GM10248 (cell line): ENCODE measurements around the gene TRPT1.

ENCODE experiments used
- CTCF ChIA-PET: fragments of 300-600 bp; sonication (Branson Sonifier 250); formaldehyde crosslinking; extraction: SDS; loops from one replicate; lab custom pipeline; 2021; ENCODE audit warnings: antibody characterized with exemption; lab: Yijun Ruan, JAX
- POLR2A ChIA-PET: fragments of 350-650 bp; sonication (Branson Sonifier 250); formaldehyde crosslinking; extraction: SDS; loops from one replicate; lab custom pipeline; 2020; ENCODE audit warnings: antibody characterized with exemption; lab: Yijun Ruan, JAX
- DNase-seq: peaks from one replicate; pipeline ENCODE4 v3.0.0; 2012; ENCODE audit errors: extremely low spot score
- TF ChIP-seq, protein P1 (sequence below): IDR thresholded peaks from 2 replicates; pipeline ENCODE4 v1.5.1; 2012; ENCODE audit warnings: mild to moderate bottlenecking, low read depth; ENCODE audit errors: extremely low read depth, missing control alignments, control extremely low read depth

The TRPT1 gene

GRCh38 chr11:64267207-64267945 lies 41.4 kb upstream of the TRPT1 start:
- POLR2A ChIA-PET, result interaction anchor here (0.6 to 1.0 kb wide), 4 partner anchors 11 to 520 kb away, joined by 3 to 6 read pairs (median 5); no protein-coding TSS in a partner anchor
- DNase-seq, result no peak
- CTCF ChIA-PET, result interaction anchor here (1.2 to 15.3 kb wide), 5 partner anchors 17 to 62 kb away, joined by 3 to 164 read pairs (median 23); partner anchors contain the start of genes CATSPERZ, ESRRA, FERMT3 and PLCB3
- TF ChIP-seq, protein P1, sequence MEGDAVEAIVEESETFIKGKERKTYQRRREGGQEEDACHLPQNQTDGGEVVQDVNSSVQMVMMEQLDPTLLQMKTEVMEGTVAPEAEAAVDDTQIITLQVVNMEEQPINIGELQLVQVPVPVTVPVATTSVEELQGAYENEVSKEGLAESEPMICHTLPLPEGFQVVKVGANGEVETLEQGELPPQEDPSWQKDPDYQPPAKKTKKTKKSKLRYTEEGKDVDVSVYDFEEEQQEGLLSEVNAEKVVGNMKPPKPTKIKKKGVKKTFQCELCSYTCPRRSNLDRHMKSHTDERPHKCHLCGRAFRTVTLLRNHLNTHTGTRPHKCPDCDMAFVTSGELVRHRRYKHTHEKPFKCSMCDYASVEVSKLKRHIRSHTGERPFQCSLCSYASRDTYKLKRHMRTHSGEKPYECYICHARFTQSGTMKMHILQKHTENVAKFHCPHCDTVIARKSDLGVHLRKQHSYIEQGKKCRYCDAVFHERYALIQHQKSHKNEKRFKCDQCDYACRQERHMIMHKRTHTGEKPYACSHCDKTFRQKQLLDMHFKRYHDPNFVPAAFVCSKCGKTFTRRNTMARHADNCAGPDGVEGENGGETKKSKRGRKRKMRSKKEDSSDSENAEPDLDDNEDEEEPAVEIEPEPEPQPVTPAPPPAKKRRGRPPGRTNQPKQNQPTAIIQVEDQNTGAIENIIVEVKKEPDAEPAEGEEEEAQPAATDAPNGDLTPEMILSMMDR, result no peak

GRCh38 chr11:64266339-64266738 lies 40.4 kb upstream of the TRPT1 start:
- TF ChIP-seq, protein P1, result no peak
- CTCF ChIA-PET, result interaction anchor here (1.3 to 15.3 kb wide), 3 partner anchors 16 to 37 kb away, joined by 3 to 164 read pairs (median 134); partner anchors contain the start of genes CATSPERZ, ESRRA and PLCB3
- DNase-seq, result no peak
- POLR2A ChIA-PET, result no interaction called here

- ChIA-PET CTCF (interaction anchor here (1.3 to 14.6 kb wide), 3 partner anchors 15 to 21 kb away, joined by 3 to 134 read pairs (median 3); partner anchors contain the start of gene PLCB3), POLR2A (interaction anchor here (0.5 to 0.7 kb wide), 3 partner anchors 20 to 1660 kb away, joined by 3 read pairs; no protein-coding TSS in a partner anchor)
- DNase-seq, result no peak
- TF ChIP-seq, protein P1, result no peak
Measured at GRCh38 chr11:64265176-64266160, 39.5 kb upstream of the TRPT1 start.

DNA sequence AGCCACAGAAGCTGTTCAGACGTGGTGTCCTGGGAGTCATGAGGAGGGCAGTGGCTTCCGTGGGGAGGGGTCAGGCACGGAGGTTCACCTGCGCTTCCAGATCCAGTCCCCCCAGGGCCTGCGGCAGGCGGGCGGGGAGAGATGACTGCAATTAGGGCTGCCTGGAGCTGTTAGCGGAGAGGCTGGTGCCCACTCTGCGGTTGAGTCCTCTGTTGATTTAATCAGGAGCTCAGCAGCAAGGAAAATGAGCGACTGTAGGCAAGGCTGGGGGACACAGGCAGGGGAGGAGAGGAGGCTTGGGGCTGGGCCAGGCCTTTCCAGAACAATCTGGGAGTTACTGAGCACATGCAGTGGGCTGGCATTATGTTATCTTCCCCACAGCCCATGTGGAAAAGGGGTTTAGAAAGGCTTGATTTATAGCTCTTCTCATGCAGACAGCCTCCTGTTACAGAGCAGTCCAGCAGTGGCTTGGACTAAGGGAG lies 38.4 kb upstream of the TRPT1 start:
- TF ChIP-seq, protein P1, result no peak
- ChIA-PET POLR2A (no interaction called here), CTCF (interaction anchor here (1.4 to 14.6 kb wide), 3 partner anchors 14 to 60 kb away, joined by 3 to 134 read pairs (median 5); partner anchors contain the start of gene PLCB3)
- DNase-seq, result no peak

DNA sequence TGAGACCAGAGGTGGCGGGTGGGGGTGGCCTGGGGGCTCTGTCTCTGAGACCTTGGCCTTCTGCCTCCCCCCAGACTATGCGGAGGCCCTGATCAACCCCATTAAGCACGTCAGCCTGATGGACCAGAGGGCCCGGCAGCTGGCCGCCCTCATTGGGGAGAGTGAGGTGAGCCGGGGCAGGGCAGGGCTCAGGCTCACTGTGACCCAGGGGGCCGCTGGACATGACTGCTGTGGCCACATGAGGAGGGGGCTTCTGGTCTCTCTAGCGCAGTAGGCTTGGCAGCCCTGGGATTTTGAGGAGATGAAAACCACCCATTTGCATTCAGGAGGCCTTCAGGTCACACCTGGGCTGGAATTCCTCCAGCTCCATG lies 37.9 kb upstream of the TRPT1 start:
- DNase-seq, result no peak
- POLR2A ChIA-PET, result no interaction called here
- CTCF ChIA-PET, result interaction anchor here (1.4 to 14.6 kb wide), 4 partner anchors 10 to 60 kb away, joined by 3 to 134 read pairs (median 4); partner anchors contain the start of gene PLCB3
- TF ChIP-seq, protein P1, result no peak
